ENCODE data around the gene NVL. TPM values are rescaled to one million over a fixed set of nuclear protein-coding genes. Genes with fewer than 3 reads are reported as not detected.
"Not testable (repeated sequence)": the region's sequence is repeated elsewhere in the genome, so short reads cannot be mapped to it uniquely, and the experiment has no call there.

NVL gene
- polyA plus RNA-seq, 1 experiment: 13.2 TPM

- TF ChIP-seq, protein P1, sequence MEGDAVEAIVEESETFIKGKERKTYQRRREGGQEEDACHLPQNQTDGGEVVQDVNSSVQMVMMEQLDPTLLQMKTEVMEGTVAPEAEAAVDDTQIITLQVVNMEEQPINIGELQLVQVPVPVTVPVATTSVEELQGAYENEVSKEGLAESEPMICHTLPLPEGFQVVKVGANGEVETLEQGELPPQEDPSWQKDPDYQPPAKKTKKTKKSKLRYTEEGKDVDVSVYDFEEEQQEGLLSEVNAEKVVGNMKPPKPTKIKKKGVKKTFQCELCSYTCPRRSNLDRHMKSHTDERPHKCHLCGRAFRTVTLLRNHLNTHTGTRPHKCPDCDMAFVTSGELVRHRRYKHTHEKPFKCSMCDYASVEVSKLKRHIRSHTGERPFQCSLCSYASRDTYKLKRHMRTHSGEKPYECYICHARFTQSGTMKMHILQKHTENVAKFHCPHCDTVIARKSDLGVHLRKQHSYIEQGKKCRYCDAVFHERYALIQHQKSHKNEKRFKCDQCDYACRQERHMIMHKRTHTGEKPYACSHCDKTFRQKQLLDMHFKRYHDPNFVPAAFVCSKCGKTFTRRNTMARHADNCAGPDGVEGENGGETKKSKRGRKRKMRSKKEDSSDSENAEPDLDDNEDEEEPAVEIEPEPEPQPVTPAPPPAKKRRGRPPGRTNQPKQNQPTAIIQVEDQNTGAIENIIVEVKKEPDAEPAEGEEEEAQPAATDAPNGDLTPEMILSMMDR (IDR thresholded peaks at IDR 0.05; ENCODE audit: insufficient read depth, low read depth, low read length): no peak
- Histone ChIP-seq H3K27me3 (ENCODE audit: control insufficient read depth, insufficient read depth, low read length) (no peaks in the 10 kb centered on the region), H3K4me3 (ENCODE audit: low read depth, low read length) (no peak overlapping the region), H3K36me3 (ENCODE audit: control insufficient read depth, insufficient read depth, low read length) (0 out of 2 replicates have a peak, but pooled peaks cover 2% of the 10 kb centered on the region)
- ChIA-PET CTCF (no interaction called here), POLR2A (no interaction called here)
- no peak for DNase-seq (ENCODE audit: low read depth)
These were observed 1.3 kb downstream of the NVL start for GRCh38 chr1:224328644-224329043.

GRCh38 chr1:224325959-224326358, 4.0 kb downstream of the NVL start:
- DNase-seq (ENCODE audit: low read depth): no peak
- Histone ChIP-seq H3K27me3 (ENCODE audit: control insufficient read depth, insufficient read depth, low read length) (no peaks in the 10 kb centered on the region), H3K4me3 (ENCODE audit: low read depth, low read length) (no peak overlapping the region), H3K36me3 (ENCODE audit: control insufficient read depth, insufficient read depth, low read length) (peaks cover 2% of the 10 kb centered on the region; the same call in 1 of the 2 replicates)
- ChIA-PET POLR2A (no interaction called here), CTCF (interaction anchor here (1.0 to 1.2 kb wide), 2 partner anchors 149 to 168 kb away, joined by 3 to 5 read pairs; no protein-coding TSS in a partner anchor)
- TF ChIP-seq, protein P1 (IDR thresholded peaks at IDR 0.05; ENCODE audit: insufficient read depth, low read depth, low read length): no peak

- ChIA-PET POLR2A (no interaction called here), CTCF (interaction anchor here (1.0 kb wide), 1 partner anchor 12 kb away, joined by 3 read pairs; no protein-coding TSS in a partner anchor)
- H3K4me3 ChIP-seq (ENCODE audit: low read depth, low read length): no peak overlapping the region
- H3K27me3 ChIP-seq (ENCODE audit: control insufficient read depth, insufficient read depth, low read length): no peaks in the 10 kb centered on the region
- no peaks in the 10 kb centered on the region; the same call in 1 of the 2 replicates for H3K36me3 ChIP-seq (ENCODE audit: control insufficient read depth, insufficient read depth, low read length)
- TF ChIP-seq, protein P1 (IDR thresholded peaks at IDR 0.05; ENCODE audit: insufficient read depth, low read depth, low read length): no peak
- no peak for DNase-seq (ENCODE audit: low read depth)
These were observed 8.3 kb downstream of the NVL start for GRCh38 chr1:224321706-224322105.

- no peak for DNase-seq (ENCODE audit: low read depth)
- TF ChIP-seq, protein P1 (IDR thresholded peaks at IDR 0.05; ENCODE audit: insufficient read depth, low read depth, low read length): no peak
- no peaks in the 10 kb centered on the region; the same call in none of the 2 replicates for H3K36me3 ChIP-seq (ENCODE audit: control insufficient read depth, insufficient read depth, low read length)
- H3K27me3 ChIP-seq (ENCODE audit: control insufficient read depth, insufficient read depth, low read length): no peaks in the 10 kb centered on the region
- POLR2A ChIA-PET: no interaction called here
- CTCF ChIA-PET: interaction anchor here (0.6 kb wide), 1 partner anchor 268 kb away, joined by 3 read pairs; no protein-coding TSS in a partner anchor
- no peak overlapping the region for H3K4me3 ChIP-seq (ENCODE audit: low read depth, low read length)
These were observed 12.5 kb downstream of the NVL start for GRCh38 chr1:224317383-224318045.

DNA sequence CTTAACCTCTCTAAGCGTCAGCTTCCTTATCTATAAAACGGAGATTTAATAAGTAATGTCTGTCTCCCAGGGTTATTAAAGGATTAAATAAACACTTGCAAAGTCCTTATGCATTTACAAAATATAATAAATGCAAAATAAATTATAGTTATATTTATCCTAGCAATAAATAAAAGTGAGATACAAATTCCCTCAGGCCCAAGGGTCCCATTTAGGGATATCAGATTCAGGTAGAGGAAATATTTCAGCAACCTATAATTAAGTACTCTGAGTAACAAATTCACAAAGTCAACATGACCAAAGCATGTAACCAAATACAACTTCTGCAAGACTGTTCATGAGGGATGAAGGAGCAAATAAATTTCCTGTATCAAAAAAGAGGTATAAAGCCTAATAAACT, 17.9 kb downstream of the NVL start:
- Histone ChIP-seq H3K36me3 (ENCODE audit: control insufficient read depth, insufficient read depth, low read length) (peaks cover 4% of the 10 kb centered on the region), H3K27me3 (ENCODE audit: control insufficient read depth, insufficient read depth, low read length) (no peaks in the 10 kb centered on the region), H3K4me3 (ENCODE audit: low read depth, low read length) (no peak overlapping the region)
- ChIA-PET CTCF (interaction anchor here (1.0 kb wide), 1 partner anchor 22 kb away, joined by 4 read pairs; no protein-coding TSS in a partner anchor), POLR2A (no interaction called here)
- no peak for DNase-seq (ENCODE audit: low read depth)
- TF ChIP-seq, protein P1 (IDR thresholded peaks at IDR 0.05; ENCODE audit: insufficient read depth, low read depth, low read length): no peak

GRCh38 chr1:224311503-224311902, 18.5 kb downstream of the NVL start:
- H3K4me3 ChIP-seq (ENCODE audit: low read depth, low read length); H3K27me3 ChIP-seq (ENCODE audit: control insufficient read depth, insufficient read depth, low read length); DNase-seq (ENCODE audit: low read depth); H3K36me3 ChIP-seq (ENCODE audit: control insufficient read depth, insufficient read depth, low read length); POLR2A ChIA-PET: not testable (repeated sequence)
- CTCF ChIA-PET: interaction anchor here (0.6 kb wide), 1 partner anchor 172 kb away, joined by 3 read pairs; no protein-coding TSS in a partner anchor
